ENCODE data around the gene NEK9.

Gene NEK9

GRCh38 chr14:75147423-75148071, 20.7 kb upstream of the NEK9 start:
- H3K9ac ChIP-seq (ENCODE audit: low read length): no peak overlapping the region
- H3K9me2 ChIP-seq (replicated peaks; ENCODE audit: insufficient read depth, low read length): no peaks in the 10 kb centered on the region
- H3K36me3 ChIP-seq (ENCODE audit: low read length): no peaks in the 10 kb centered on the region
- H3K27ac ChIP-seq (ENCODE audit: low read depth, low read length): no peak overlapping the region
- H3K4me2 ChIP-seq (ENCODE audit: low read depth, low read length, poor library complexity, severe bottlenecking): no peak overlapping the region
- no peaks in the 10 kb centered on the region; the same call in 1 of the 2 replicates for H3F3A ChIP-seq (ENCODE audit: insufficient read depth)
- H2AFZ ChIP-seq (ENCODE audit: low read depth, low read length, severe bottlenecking): no peak overlapping the region
- no peak for TF ChIP-seq EZH2phosphoT487 (conservative IDR thresholded peaks at IDR 0.05; ENCODE audit: low read length)
- no peak for TF ChIP-seq CTCF (IDR thresholded peaks at IDR 0.05; ENCODE audit: insufficient read depth, low read length, poor library complexity, severe bottlenecking)
- H3K27me3 ChIP-seq (ENCODE audit: low read length): no peaks in the 10 kb centered on the region
- H3K4me3 ChIP-seq (ENCODE audit: insufficient read depth, low read length, poor library complexity, severe bottlenecking): no peak overlapping the region
- H3K79me2 ChIP-seq (ENCODE audit: insufficient read depth, low read length): no peaks in the 10 kb centered on the region; the same call in 1 of the 2 replicates
- H4K20me1 ChIP-seq (ENCODE audit: low read depth, low read length): no peaks in the 10 kb centered on the region
- no peaks in the 10 kb centered on the region for H3K9me3 ChIP-seq (ENCODE audit: insufficient read depth, low read length)

GRCh38 chr14:75144944-75145343, 18.1 kb upstream of the NEK9 start:
- Histone ChIP-seq H3K27me3 (ENCODE audit: low read length) (no peaks in the 10 kb centered on the region), H3K9ac (ENCODE audit: low read length) (no peak overlapping the region), H3K27ac (ENCODE audit: low read depth, low read length) (no peak overlapping the region), H3K4me3 (ENCODE audit: insufficient read depth, low read length, poor library complexity, severe bottlenecking) (no peak overlapping the region), H3K4me2 (ENCODE audit: low read depth, low read length, poor library complexity, severe bottlenecking) (no peak overlapping the region), H4K20me1 (ENCODE audit: low read depth, low read length) (no peaks in the 10 kb centered on the region), H3K79me2 (ENCODE audit: insufficient read depth, low read length) (no peaks in the 10 kb centered on the region; the same call in 1 of the 2 replicates), H3K9me2 (replicated peaks; ENCODE audit: insufficient read depth, low read length) (no peaks in the 10 kb centered on the region), H3F3A (ENCODE audit: insufficient read depth) (no peaks in the 10 kb centered on the region; the same call in 1 of the 2 replicates), H3K36me3 (ENCODE audit: low read length) (no peaks in the 10 kb centered on the region), H2AFZ (ENCODE audit: low read depth, low read length, severe bottlenecking) (no peak overlapping the region), H3K9me3 (ENCODE audit: insufficient read depth, low read length) (no peaks in the 10 kb centered on the region)
- no peak for TF ChIP-seq EZH2phosphoT487 (conservative IDR thresholded peaks at IDR 0.05; ENCODE audit: low read length)
- TF ChIP-seq CTCF (IDR thresholded peaks at IDR 0.05; ENCODE audit: insufficient read depth, low read length, poor library complexity, severe bottlenecking): no peak

GRCh38 chr14:75143761-75144527, 17.1 kb upstream of the NEK9 start:
- Histone ChIP-seq H3K27me3 (ENCODE audit: low read length) (no peaks in the 10 kb centered on the region), H3K27ac (ENCODE audit: low read depth, low read length) (no peak overlapping the region), H2AFZ (ENCODE audit: low read depth, low read length, severe bottlenecking) (no peak overlapping the region), H3K79me2 (ENCODE audit: insufficient read depth, low read length) (peaks cover 7% of the 10 kb centered on the region; the same call in 1 of the 2 replicates), H3K9ac (ENCODE audit: low read length) (no peak overlapping the region), H3F3A (ENCODE audit: insufficient read depth) (no peaks in the 10 kb centered on the region; the same call in 1 of the 2 replicates), H3K36me3 (ENCODE audit: low read length) (no peaks in the 10 kb centered on the region), H3K9me2 (replicated peaks; ENCODE audit: insufficient read depth, low read length) (no peaks in the 10 kb centered on the region), H3K4me3 (ENCODE audit: insufficient read depth, low read length, poor library complexity, severe bottlenecking) (no peak overlapping the region), H4K20me1 (ENCODE audit: low read depth, low read length) (no peaks in the 10 kb centered on the region), H3K9me3 (ENCODE audit: insufficient read depth, low read length) (no peaks in the 10 kb centered on the region), H3K4me2 (ENCODE audit: low read depth, low read length, poor library complexity, severe bottlenecking) (no peak overlapping the region)
- TF ChIP-seq CTCF (IDR thresholded peaks at IDR 0.05; ENCODE audit: insufficient read depth, low read length, poor library complexity, severe bottlenecking): no peak
- no peak for TF ChIP-seq EZH2phosphoT487 (conservative IDR thresholded peaks at IDR 0.05; ENCODE audit: low read length)

Measured in SU-DHL-6 (cell line).